GM10847 (cell line): Measurements from ENCODE around the gene IGSF21.

Source experiments
- POLR2A ChIP-seq: IDR thresholded peaks from 2 replicates; pipeline ENCODE4 v1.6.1; 2011; ENCODE audit not compliant: insufficient read length; ENCODE audit errors: extremely low read depth

Gene IGSF21

GRCh38 chr1:18166341-18166740 lies 58.7 kb downstream of the IGSF21 start:
- TF ChIP-seq POLR2A = no peak

GRCh38 chr1:18166929-18167328 lies 59.3 kb downstream of the IGSF21 start:
- no peak for TF ChIP-seq POLR2A

- no peak for TF ChIP-seq POLR2A
Measured at GRCh38 chr1:18170444-18170843, 62.8 kb downstream of the IGSF21 start.

- no peak for TF ChIP-seq POLR2A
Measured at GRCh38 chr1:18174037-18174436, 66.4 kb downstream of the IGSF21 start.

GRCh38 chr1:18175051-18175450 lies 67.5 kb downstream of the IGSF21 start:
- TF ChIP-seq POLR2A = no peak

GRCh38 chr1:18175530-18176377 lies 68.2 kb downstream of the IGSF21 start:
- TF ChIP-seq POLR2A = no peak

GRCh38 chr1:18176619-18177018 lies 69.0 kb downstream of the IGSF21 start:
- TF ChIP-seq POLR2A = no peak

GRCh38 chr1:18178111-18178510 lies 70.5 kb downstream of the IGSF21 start:
- no peak for TF ChIP-seq POLR2A

GRCh38 chr1:18179009-18179408 lies 71.4 kb downstream of the IGSF21 start:
- TF ChIP-seq POLR2A = no peak

- TF ChIP-seq POLR2A = no peak
Measured at GRCh38 chr1:18182398-18183160, 75.0 kb downstream of the IGSF21 start.

GRCh38 chr1:18183533-18183932 lies 75.9 kb downstream of the IGSF21 start:
- TF ChIP-seq POLR2A = no peak

GRCh38 chr1:18187054-18187453 lies 79.5 kb downstream of the IGSF21 start:
- no peak for TF ChIP-seq POLR2A

GRCh38 chr1:18188820-18189517 lies 81.4 kb downstream of the IGSF21 start:
- TF ChIP-seq POLR2A = no peak

- TF ChIP-seq POLR2A = no peak
Measured at GRCh38 chr1:18190598-18190997, 83.0 kb downstream of the IGSF21 start.

- no peak for TF ChIP-seq POLR2A
Measured at GRCh38 chr1:18191037-18191436, 83.4 kb downstream of the IGSF21 start.
